HG03439 (cell line): Measurements from ENCODE around the gene HIP1R.
A peak's percentile ranks its signal among the peaks of the same experiment; 100 is the strongest.
"Not testable (repeated sequence)": the region's sequence is repeated elsewhere in the genome, so short reads cannot be mapped to it uniquely, and the experiment has no call there.

Experiments
- ATAC-seq: cut with Tn5 transposase; IDR thresholded peaks from one replicate; pipeline ENCODE4 v1.9.1; 2021; ENCODE audit warnings: mild to moderate bottlenecking, moderate library complexity; ENCODE audit not compliant: unreplicated experiment

HIP1R gene

GRCh38 chr12:122889761-122890520 lies 54.7 kb downstream of the HIP1R start:
- no peak for ATAC-seq

GRCh38 chr12:122891661-122892525 lies 56.6 kb downstream of the HIP1R start:
- ATAC-seq = no peak

- ATAC-seq = not testable (repeated sequence)
Measured at GRCh38 chr12:122892724-122893123, 57.5 kb downstream of the HIP1R start.

- no peak for ATAC-seq
Measured at GRCh38 chr12:122893208-122894153, 58.2 kb downstream of the HIP1R start.

- ATAC-seq = no peak
Measured at GRCh38 chr12:122894193-122895121, 59.2 kb downstream of the HIP1R start.

GRCh38 chr12:122895320-122895703 lies 60.1 kb downstream of the HIP1R start:
- no peak for ATAC-seq

GRCh38 chr12:122895704-122896636 lies 60.7 kb downstream of the HIP1R start, which contains the start of gene VPS37B:
Gene VPS37B, minus strand, starts transcription at chr12:122896124. Its CDS starts 62 bp downstream, at chr12:122896062.
- ATAC-seq = peak; percentile 64

GRCh38 chr12:122896662-122897061 lies 61.4 kb downstream of the HIP1R start:
- no peak for ATAC-seq

- no peak for ATAC-seq
Measured at GRCh38 chr12:122899887-122900286, 64.6 kb downstream of the HIP1R start.

- no peak for ATAC-seq
Measured at GRCh38 chr12:122902854-122903692, 67.8 kb downstream of the HIP1R start.

GRCh38 chr12:122903693-122904034 lies 68.4 kb downstream of the HIP1R start:
- no peak for ATAC-seq

GRCh38 chr12:122905258-122905657 lies 70.0 kb downstream of the HIP1R start:
- not testable (repeated sequence) for ATAC-seq

- no peak for ATAC-seq
Measured at GRCh38 chr12:122908915-122909314, 73.7 kb downstream of the HIP1R start.

GRCh38 chr12:122909442-122910288 lies 74.4 kb downstream of the HIP1R start:
- no peak for ATAC-seq
